Esophagus squamous epithelium (tissue), 4 donors: ENCODE data around the gene MPP7.

ENCODE experiments used
- CTCF ChIP-seq, 6 experiments: fragments of 450-650 bp in 4 of 6; fragments of 200-600 bp in 2 of 6; sonication (generic) in 2 of 6; IDR thresholded peaks; one replicate each; pipeline ENCODE4 v1.5.1; 2016 to 2019; ENCODE audit warnings: antibody characterized with exemption in 6 of 6, mild to moderate bottlenecking in 4 of 6, moderate library complexity in 4 of 6
- POLR2A ChIP-seq, 4 donors: fragments of 450-650 bp; IDR thresholded peaks; one replicate each; pipeline ENCODE4 v1.6.1; 2017; ENCODE audit warnings: antibody characterized with exemption in 4 of 4, mild to moderate bottlenecking in 4 of 4, moderate library complexity in 3 of 4

- TF ChIP-seq POLR2A (IDR thresholded peaks at IDR 0.05): no peak
- TF ChIP-seq CTCF (IDR thresholded peaks at IDR 0.05): no peak
Observed at GRCh38 chr10:28318626-28319025, 15.8 kb upstream of the MPP7 start.
